Renal cortical epithelial cell (primary cell): ENCODE results near the gene TEAD4. TPM values are rescaled to one million over a fixed set of nuclear protein-coding genes. Genes with fewer than 3 reads are reported as not detected.
A peak's percentile ranks its signal among the peaks of the same experiment; 100 is the strongest.

Experiments
- DNase-seq: peaks from one replicate; pipeline ENCODE4 v3.0.0-alpha.2; 2011; ENCODE audit warnings: low read depth
- total RNA-seq: library from RNA; depleted of rRNA; stranded (reverse); fragments of >200 nt; gene quantifications from 2 replicates; pipeline ENCODE4 v1.2.3, GENCODE V29; 2014

The TEAD4 gene
- total RNA-seq, 1 donor from 2014 or later, result 15.3 TPM

DNA sequence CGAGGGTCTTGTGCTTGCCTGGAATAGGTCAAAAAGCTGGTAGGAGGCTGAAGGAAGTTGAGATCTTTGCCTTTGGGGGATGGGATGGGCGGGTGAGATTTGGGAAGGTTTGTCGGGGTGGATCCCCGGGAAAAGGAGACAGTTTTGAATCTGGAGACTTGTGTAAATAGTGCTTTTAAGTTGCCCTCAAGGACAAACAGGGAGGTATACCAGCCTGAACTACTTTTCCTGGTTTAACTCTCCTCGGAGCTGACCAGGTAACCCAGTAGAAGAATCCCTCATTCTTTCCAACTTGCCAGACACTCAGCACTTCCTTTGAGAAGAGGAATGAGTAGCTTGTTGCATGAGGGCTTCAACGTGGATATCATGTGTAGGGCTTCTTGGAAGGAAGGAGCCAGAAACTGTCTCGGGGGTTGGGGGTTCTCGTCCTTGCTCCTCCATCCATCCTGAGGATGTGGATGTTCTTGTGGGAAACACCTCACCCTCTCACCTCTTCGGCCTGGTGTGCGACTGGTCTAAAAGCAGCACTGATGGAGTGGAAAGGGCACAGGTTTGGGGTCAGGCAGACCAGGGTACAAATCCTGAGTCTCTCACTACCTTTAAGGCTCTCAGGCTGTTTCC, 1.9 kb downstream of the TEAD4 start:
- DNase-seq, result peak; percentile 13

DNA sequence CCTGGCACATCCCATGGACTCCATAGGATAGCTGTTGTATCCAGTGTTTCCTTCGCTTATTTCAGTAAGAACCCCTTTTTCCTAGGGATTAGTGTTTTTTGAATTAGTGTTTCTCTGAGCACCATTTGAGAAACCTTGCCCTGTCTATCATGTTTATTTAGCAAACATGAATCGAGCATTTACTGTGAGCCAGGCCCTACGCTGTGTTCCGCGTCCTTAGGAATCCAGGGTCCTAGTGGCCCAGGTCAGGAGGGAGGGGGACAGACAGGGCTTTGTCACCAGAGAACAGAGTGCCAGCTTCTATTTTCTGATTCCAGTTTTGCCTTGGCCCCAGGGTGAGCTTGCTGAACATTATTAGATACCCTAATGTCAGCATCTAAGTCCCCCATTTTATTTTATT, 2.5 kb downstream of the TEAD4 start:
- DNase-seq, result no peak

DNA sequence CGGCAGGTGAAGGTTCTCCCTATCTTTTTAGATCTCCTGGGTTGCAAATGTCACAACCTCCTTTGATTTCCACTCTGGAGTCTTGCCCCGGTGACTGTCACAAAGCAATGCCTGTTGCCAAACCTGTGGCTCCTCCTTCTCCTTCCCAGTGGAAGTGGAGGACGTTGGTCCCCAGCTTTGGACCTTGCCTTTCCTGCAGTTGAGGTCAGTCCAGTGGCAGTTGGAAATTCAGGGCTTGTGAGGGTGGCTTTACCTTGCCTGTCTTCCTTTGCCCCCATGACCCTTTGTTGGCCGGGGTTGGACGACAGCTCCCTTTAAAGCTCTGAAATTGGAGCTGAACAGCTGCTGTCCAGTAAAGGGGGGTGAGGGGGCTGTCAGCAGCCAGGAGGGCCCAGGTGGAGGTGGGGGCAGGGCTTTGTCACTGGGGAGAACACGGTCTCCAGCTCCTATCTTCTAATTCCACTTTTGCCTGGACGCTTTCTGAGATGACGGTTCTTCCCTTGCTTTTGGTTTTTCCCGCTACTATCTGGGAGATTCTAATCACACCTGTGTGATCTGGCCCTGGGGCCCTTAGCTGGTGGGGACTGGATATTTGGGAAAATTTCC, 4.1 kb downstream of the TEAD4 start:
- DNase-seq, result no peak

DNA sequence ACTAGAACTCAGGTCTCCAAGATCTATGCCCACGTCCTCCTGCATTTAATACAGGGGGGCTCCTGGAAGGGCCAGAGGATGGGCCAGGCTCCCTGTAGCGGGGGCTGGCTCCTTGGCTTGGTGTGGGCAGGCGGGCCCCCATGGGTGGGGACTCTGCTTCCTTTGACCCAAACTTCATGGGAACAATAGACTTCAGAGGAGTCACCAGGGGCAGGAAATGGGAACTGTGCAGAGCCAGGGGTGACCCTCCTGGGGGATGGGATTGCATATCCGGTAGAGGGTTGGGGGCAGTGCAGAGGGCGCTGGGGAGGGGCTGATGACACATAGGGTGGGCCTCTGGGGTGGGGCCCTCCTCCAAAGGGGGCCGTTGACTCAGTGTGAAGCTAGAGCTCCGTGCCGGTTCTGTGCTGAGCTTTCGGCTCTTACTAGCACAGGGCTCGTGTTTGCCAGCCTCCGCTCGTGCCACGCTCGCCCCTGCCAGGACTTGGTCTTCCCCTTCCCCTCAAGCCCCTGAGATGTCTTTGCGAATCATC, 4.6 kb downstream of the TEAD4 start:
- no peak for DNase-seq

DNA sequence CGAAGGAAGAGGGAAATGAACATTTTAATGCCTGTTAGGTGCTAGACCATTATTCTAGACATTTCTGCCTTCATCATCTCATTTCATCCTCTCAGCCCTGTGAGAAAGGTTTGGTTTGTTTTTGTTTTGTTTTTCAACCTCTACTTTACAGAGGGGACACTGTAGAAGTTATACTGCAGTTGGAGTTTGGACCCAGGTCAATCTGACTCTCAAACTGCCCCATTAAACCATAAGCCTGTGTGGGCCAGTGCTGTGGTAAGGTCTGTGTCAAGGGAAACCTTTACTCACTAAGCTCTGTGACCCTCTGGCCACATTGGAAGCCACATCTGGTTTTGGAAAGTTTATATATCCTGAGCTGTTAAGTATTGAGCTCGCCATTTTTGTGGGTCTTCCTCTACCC, 8.5 kb downstream of the TEAD4 start:
- no peak for DNase-seq

DNA sequence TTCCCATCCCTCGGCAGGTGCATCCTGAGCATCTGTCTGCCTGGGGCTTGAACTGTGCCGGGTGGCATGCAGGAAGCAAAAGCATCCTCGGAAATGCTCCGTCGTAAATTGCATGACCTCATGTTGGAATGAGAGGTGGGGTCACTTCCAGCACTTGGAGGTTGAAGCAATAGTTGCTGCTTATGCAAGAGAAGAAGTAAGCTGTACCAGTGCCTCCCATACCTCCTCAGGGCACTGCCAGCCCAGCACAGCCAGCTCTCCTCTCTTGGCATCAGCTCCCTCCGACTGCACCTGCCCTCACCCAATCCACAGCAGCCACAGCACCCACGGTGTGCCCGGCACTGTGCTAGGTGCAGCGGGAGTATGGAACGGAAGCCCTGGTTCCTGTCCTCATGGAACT, 11.5 kb downstream of the TEAD4 start:
- DNase-seq, result peak; percentile 35

DNA sequence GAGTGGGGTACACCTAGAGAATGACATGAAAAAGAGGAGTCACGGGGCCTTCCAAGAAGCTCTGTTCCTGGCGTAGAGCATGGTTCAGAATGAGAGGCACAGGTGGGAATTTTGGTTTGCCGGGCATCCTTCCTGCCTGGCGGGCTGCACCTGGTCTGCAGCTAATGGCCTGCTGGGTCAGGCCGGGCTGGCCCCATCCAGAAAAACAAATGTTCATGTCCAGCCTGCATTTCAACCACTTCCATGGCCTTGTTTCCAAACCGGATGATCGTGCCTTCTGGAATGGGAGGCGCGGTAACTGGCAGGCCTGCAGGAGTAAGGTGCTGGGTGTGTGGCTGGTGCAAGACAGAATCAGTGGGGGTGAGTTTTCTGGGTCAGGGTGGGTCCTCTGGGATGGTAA, 14.4 kb downstream of the TEAD4 start:
- no peak for DNase-seq

DNA sequence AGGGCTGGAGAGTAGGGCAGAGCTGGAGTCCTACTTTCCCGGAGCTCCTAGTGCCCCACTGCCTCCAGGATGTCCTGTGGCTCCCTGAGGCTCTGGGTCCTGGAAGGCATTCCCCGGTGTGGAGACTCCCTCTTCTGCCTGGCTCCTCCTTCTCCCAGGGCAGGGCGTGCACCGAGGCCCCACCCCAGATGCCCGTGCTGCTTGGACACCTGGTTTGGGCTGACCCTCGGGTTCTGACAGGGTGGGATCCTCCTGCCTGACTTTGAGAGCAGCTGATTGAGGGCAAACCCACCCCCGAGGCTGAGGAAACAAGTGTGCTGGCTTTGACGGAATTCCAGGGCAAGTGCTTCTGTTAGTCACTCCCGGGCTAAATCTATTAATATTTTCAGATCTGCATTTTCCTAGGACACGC, 15.4 kb downstream of the TEAD4 start:
- DNase-seq, result peak; percentile 32

DNA sequence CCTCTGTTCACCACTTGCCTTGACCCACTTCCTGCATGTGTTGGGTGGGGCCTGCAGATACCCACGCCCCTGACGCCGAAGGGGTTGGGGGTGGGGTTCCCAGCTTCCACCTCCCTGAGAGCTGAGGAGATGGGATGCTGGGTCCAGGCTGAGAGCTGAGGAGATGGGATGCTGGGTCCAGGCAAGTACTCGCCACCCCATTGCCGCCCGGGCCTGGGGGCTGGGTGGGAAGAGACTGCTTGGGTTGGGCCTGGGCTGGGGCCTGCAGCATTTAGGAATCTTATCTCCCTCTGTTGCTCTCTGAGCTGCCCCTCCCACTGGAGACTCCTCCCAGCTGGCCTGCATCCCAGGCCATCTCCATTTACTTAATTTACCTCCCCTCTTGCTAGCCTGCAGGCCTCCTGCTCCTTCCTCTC, 17.4 kb downstream of the TEAD4 start:
- no peak for DNase-seq

DNA sequence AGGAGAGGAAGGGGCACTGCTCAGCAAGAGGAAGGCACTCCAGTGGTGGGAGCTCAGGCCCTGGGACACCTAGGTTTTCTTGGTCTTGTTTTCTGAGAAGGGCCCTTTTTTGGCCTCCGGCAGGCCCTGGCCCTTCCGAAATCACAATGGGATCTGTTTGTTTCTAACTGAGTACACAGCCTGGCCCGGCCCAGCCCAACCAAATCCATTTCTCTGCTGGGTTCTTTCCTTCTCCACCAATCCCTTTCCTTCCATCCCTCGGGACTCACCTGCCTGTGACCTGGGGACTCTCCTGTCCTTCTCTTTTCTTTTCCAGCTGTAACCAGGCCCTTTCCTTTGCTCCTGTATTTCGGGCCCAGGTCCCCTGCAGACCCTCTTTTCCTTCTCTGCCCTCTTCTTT, 18.6 kb downstream of the TEAD4 start:
- DNase-seq, result no peak

DNA sequence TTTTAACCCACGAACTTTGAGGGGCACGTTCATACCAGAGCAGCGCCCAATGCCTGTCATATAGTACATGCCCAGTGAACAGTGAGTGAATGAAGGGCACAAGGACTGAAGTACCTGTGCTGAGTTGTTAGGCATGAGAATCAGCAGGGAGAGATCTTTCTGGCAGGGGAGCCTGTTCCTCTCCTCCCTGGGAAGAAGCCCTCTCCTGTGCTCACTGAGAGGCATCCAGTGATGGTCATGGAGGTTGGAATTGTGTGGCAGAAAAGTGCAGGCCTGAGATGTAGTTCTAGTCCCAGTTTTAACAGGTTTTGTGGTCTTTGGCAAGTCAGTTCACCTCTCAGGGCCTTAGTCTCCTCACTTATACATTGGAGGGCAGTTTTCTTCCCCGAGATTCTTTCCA, 20.6 kb downstream of the TEAD4 start:
- no peak for DNase-seq

DNA sequence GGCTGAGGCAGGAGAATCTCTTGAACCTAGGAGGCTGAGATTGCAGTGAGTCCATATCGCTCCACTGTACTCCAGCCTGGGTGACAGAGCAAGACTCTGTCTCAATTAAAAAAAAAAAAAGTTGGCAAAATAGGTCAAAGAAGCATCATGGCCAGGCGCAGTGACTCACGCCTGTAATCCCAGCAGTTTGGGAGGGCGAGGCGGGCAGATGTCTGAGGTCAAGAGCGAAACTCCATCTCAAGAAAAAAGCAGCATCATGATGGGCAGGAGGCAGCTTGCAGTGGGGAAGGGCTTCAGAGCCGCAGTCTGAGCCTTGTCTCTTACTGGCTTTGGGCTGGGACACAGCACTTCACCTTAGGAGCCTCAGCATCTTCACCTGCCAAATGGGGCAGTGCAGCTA, 21.4 kb downstream of the TEAD4 start:
- DNase-seq, result no peak

DNA sequence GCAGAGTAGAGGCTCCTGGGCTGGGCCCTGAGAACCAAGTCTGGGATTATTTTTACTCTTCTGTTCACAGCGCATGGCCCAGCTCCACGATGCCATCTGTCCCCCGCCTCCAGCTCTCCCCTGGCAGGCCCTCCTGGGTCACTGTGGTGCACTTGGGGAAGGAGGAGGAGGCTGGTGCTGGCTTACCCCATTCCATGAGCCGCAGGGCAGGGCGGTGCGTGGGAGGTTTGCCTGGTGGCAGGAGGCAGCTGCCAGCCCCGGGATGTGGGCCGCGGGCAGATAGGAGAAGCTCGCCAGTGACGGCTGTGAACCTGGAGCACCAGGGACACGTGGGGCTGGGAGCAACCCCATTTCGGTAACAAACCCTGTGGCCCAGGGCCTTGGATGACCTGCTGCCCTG, 23.2 kb downstream of the TEAD4 start:
- no peak for DNase-seq

DNA sequence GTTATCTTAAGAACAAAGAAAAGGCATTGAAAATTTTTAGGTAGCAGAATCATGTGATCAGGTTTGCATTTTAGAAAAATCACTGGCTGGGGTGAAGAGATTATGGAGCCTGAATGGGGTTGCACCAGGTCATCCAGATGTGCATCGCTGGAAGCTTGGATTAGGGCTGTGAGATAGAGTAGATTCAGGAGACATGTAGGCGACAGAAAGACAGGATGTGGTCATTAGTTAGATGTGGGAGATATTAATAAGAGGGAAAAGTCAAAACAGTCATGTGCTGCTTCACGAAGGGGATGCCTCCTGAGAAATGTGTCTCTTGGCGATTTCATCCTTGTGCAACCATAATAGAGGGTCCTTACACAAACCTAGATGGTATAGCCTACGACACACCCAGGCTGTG, 25.1 kb downstream of the TEAD4 start:
- DNase-seq, result no peak

DNA sequence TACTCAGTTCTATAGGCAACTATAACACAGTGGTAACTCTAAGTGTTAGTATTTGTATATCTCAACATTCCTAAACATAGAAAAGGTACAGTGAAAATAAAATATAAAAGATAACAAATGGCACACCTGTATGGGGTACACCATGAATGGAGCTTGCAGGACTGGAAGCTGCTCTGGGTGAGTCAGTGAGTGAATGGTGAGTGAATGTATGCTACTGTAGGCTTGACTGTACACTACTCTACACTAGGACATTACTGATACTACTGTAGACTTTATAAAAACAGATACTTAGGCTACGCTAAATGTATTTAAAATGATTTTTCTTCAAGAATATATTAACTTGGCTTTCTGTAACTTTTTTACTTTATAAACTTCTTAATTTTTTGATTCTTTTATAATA, 25.5 kb downstream of the TEAD4 start:
- no peak for DNase-seq

DNA sequence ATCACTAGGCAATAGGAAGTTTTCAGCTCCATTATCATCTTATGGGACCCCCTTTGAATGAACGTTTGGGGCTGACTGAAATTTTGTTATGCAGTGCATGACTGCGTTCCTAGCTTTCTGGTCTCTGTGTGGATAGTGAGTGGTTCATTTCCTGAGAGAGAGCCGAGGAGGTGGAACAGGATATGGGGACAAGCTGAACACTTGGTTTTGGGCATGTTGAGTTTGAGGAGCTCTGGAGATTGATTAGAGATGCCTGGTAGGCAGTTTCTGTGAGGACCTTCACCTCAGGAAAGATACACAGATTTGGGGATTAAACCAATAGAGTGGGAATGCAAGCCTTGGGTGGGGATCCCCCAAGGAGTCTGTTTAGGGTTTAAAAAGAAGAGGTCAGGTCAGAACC, 27.7 kb downstream of the TEAD4 start:
- DNase-seq, result no peak

DNA sequence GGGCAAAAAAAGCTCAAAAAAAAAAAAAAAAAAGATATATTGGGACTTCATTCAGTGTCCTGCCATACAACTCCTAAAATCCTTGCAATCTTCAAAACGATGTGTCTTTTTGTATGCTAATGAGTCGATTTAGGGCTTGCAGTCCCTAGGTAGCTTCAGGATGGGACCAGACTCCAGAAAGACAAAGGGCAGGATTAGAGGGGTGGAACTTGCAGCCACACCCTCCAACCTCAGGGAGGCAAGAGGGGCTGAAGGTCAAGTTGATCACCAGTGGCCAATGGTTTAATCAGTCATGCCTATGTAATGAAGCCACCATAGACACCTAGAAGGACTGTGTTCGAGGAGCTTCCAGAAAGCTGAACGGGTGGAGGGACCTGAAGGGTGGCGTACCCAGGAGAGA, 29.3 kb downstream of the TEAD4 start:
- DNase-seq, result no peak

DNA sequence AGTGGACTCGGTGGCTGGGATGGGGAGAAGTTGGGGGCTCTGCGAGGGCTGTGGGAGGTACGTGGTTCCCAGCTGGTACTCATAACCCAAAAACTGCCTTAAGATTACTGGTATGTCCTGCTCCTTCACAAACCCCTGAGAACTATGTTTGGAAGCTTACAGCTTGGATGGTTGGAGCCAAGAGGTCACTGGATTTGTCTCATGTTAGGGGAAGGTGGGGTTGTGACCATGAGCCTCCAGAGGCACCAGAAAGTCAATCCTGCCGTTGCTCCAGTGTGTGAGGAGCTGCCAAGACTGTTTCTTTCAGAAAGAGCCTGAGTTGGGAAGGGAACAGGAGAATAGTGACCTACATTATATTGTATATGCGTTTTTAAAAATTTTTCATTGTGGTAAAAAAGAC, 33.5 kb downstream of the TEAD4 start:
- DNase-seq, result no peak

DNA sequence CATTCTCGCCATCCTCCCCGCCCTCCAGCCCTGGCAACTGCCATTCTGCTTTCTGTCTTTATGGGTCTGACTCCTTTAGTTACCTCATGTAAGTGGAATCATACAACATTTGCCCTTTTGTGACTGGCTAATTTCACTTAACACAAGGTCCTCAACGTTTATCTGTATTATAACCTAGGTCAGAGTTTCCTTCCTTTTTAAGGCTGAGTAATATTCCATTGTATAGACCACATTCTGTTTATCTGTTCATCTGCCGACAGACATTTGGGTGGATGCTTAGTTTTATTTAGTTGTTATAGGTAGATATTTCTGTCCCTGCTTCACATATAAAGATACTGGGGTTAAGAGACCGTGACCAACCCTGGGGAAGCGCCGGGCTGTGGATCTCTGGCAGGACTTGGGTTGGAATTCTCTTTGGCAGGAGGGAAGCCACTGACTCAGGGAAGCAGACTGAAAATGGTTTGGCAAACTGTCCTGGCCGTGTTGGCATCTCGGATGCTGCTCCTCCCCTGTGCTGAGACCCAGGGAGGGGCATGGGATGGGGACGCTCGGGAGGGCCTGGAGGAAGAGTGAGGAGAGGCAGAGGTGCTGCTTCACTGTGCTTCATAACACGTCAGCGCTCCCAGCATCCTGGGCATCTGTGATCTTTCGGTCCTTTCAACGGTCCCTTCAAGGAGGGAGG, 38.9 kb downstream of the TEAD4 start:
- no peak for DNase-seq

DNA sequence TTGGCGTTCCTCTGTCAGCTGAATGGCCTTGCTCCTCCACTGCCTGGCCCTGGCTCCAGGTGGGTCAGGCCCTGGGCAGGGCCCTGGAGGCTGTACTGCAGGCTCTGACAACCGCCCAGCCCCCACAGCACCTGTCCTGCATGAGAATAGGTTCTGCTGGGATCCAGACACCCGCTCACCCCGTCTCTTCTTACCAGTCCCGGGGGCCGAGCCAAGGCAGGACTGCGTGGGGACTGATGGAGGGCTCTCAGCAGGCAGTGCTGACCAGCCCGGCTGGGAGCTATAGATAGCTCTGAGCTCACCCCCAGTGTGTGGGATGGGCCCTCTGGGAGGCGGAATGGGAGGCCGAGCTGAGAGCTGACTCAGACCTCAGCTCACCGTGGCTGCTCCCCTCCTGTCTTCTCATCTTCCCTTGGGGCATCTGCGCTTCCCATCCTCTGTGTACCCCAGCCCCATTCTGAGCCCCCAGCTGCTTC, 39.6 kb downstream of the TEAD4 start:
- no peak for DNase-seq

DNA sequence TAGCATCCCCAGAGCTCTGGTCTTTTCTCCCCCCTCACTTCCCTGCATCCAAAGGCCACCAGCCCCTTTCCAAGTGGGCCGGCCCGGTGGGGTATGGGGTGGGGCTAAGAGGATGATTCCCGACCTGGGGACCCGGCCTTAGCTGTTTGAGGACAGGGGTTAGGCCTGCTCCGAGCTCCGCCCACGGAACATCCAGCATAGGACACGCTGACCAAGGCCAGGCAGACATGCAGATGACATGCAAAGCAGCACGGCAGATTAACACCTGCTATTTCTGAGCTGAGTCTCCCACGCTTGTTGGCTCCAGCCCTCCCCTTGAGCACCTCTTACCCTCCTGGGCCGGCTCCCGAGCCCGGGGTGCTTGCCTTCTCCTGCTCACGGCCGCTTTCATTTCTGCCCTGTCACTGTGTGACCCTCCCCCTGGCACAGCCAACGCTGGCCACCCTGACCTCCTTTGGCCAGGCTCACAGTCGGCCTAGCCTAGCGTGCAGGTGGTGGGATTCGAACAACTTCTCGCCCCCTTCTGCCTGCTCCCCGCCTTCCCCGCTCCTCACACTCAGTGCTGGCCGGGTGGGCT, 40.2 kb downstream of the TEAD4 start:
- no peak for DNase-seq

DNA sequence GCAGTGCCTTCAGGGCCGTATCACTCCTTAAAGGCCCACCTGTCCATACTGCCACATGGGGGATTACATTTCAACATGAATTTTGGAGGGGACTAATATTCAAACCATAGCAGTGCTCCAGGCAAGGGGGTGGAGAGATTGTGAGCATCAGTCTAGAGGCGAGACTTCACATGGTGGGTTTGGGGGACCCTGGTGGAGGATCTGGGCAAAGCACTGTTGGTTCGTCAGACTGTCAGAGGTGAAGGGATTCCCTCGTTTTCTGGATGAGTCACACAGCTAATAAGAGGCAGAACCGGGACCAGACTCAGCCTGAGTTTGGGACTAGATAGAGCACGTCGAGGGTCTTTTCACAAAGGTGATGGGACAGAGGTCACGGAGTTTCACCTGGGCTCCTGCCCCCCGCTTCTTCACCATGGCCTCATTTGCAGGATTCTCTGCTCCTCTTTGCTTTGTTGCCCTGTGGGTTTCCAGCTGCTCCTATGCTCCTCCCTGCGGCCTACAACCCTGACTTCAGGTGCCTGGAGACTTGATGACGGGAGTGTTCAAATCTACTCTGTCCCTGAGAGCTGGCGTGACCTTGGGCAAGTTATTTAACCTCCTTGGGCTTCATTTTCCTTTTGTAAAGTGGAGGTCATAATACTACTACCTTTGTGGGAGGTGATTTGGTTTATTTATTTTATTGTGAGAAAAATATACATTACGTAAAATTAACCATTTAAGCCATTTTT, 41.5 kb downstream of the TEAD4 start:
- no peak for DNase-seq
